C4-2B (cell line): ENCODE measurements around the gene ZNRF4.

Source experiments
- CTCF ChIP-seq: fragments of 450-650 bp; conservative IDR thresholded peaks from 2 replicates; pipeline ENCODE4 v1.5.1; 2017; ENCODE audit warnings: mild to moderate bottlenecking
- ZFX ChIP-seq: fragments of 450-650 bp; IDR thresholded peaks from 2 replicates; pipeline ENCODE4 v1.6.1; 2017

GRCh38 chr19:5436106-5436947 is 18.9 kb upstream of the ZNRF4 start:
- TF ChIP-seq CTCF (no peak), ZFX (no peak)
